NOMO-1 (cell line): Measurements from ENCODE around the gene ABCC10.
"Not testable (repeated sequence)": the region's sequence is repeated elsewhere in the genome, so short reads cannot be mapped to it uniquely, and the experiment has no call there.

Experiments
- DNase-seq, 2 experiments: peaks; one replicate each; lab custom pipeline; 2025; ENCODE audit not compliant: unreplicated experiment in 2 of 2; lab: John Stamatoyannopoulos, UW

ABCC10 gene

DNA sequence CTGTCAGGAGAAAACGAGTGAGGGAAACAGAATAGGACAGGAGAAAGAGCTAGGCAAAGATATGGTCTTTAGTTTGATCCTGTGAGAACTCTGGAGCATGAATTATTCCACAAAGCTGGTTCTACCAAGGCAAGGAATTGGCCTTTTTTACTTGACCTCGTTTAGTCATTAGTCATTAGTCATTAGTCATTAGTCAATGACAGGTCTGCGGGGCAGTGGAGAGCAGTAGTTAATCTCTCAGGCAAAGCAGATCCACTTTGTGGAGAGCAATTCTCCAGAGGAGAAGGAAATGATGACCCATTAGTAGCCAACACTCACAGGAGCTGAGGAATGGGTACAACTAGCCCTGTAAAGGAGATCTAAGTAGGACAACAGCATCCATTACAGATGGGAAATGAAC, 22.0 kb upstream of the ABCC10 start:
- DNase-seq, result no peak

DNA sequence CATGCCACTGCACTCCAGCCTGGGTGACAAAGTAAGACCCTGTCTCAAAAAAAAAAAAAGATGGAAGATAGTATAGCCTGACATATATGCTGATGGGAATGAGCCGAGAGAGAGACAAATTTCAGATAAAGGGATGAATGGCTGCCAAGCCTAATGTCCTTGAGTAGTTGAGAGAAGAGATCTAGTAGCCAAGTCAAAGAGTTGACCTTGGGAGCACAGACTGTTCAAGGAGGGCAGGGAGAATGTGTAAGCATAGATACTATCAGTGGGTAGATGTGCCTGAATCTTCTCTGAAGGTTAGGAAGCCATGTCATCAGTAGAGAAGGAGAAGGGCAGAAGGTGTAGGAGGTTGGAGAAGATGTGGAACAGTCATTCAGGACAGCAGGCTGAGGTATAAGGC, 20.0 kb upstream of the ABCC10 start:
- no peak for DNase-seq

DNA sequence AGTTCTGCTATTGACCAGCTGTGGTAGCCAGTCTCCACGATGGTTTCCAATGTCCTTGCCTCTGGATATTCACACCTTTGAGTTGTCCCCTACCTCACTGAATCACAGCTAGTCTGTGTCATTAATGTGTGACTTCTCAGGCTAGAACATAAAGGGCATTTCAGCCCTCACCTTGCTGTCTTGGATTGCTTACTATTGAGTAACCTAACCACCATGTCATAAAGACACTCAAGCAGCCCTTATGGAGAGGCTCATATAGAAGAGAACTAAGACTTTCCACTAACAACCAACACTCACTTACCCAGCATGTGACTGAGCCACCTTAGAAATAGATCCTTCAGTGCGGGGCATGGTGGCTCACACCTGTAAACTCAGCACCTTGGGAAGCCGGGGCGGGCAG, 19.1 kb upstream of the ABCC10 start:
- no peak for DNase-seq

GRCh38 chr6:43410776-43411175, 16.6 kb upstream of the ABCC10 start:
- DNase-seq, result not testable (repeated sequence)

- DNase-seq, result no peak
These were observed 14.8 kb upstream of the ABCC10 start for GRCh38 chr6:43412541-43412940.

DNA sequence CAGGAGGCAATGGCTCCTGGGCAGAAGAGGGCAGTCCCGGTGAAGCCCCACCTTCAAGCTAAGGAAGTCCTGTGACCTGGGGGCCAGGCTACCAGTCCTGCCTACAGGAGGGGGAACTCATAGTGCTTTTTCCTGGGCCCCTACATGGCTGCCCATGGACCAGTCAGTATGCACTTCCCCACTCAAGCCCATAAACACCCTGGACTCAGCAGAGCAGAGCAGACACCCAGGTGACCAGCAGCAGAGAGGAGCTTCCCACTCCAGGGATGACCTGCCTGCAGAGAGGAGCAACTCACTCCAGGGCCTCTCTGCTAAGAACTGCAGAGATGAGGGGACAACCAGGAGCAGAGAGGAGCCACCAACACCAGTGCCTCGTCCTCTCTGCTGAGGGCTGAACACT, 14.3 kb upstream of the ABCC10 start:
- DNase-seq, result no peak

DNA sequence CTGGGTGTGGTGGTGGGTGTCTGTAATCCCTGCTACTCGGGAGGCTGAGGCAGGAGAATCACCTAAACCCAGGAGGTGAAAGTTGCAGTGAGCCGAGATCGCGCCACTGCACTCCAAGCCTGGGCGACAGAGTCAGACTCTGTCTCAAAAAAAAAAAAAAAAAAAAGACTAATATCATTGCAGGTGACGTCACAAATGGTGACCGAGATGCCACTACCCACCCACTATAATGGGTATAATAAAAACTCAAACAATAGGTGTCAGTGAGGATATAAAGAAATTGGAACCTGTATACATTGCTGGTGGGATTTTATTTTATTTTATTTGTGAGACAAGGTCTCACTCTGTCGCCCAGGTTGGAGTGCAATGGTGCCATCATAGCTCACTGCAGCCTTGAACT, 12.1 kb upstream of the ABCC10 start:
- not testable (repeated sequence) for DNase-seq

- DNase-seq, result no peak
These were observed 10.4 kb upstream of the ABCC10 start for GRCh38 chr6:43416935-43417334.

GRCh38 chr6:43420012-43420709, 7.2 kb upstream of the ABCC10 start:
- no peak for DNase-seq

- no peak for DNase-seq
These were observed 5.5 kb upstream of the ABCC10 start for GRCh38 chr6:43421831-43422230.

DNA sequence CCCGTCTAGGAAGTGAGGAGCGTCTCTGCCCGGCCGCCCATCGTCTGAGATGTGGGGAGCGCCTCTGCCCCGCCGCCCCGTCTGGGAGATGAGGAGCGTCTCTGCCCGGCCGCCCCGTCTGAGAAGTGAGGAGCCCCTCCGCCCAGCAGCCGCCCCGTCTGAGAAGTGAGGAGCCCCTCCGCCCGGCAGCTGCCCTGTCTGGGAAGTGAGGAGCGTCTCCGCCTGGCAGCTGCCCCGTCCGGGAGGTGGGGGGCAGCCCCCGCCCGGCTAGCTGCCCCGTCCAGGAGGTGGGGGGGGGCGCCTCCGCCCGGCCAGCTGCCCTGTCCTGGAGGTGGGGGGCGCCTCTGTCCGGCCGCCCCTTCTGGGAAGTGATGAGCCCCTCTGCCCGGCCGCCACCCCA, 2.3 kb upstream of the ABCC10 start:
- not testable (repeated sequence) for DNase-seq

DNA sequence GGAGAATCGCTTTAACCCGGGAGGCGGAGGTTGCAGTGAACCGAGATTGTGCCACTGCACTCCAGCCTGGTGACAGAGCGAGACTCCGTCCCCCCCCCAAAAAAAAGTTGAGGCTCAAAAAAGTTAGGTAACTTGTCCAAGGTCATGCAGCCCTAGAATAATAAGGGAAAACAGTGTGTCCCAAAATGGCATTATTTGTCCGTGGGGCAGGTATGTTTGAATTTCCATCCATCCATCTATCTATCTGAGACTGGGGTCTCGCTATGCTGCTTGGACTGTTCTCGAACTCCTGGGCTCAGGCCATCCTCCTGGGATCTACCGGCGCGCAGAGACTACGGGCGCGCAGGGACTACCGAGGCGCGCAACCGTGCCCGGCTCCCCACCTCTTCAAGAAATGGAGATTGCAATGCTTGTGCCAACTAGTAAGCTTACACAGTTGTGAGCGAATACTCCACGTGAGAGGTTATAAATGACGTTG, 374 bp upstream of the ABCC10 start:
- DNase-seq, result no peak

- DNase-seq, result peak in 1 of 2 experiments; percentile 33
These were observed 800 bp downstream of the ABCC10 start for GRCh38 chr6:43428112-43428570.

DNA sequence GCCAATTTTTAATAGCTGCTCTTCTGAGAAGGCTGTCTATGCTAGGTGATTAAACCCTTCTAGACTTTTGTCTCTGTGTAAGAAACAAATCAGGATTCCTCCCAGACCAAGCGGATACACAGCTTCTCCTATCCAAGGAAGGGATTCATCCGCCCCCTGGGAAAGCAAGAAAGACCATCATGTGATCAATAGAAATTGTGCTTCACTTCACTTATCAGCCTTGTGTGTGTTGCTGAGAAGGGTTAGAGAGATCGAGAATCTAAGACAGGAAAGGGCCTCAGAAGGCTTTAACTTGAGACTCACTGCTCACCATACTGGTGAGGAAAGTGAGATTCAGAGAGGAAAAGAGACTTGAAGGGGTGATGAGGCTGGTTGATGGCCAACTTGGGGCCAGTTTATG, 1.5 kb downstream of the ABCC10 start:
- no peak for DNase-seq

DNA sequence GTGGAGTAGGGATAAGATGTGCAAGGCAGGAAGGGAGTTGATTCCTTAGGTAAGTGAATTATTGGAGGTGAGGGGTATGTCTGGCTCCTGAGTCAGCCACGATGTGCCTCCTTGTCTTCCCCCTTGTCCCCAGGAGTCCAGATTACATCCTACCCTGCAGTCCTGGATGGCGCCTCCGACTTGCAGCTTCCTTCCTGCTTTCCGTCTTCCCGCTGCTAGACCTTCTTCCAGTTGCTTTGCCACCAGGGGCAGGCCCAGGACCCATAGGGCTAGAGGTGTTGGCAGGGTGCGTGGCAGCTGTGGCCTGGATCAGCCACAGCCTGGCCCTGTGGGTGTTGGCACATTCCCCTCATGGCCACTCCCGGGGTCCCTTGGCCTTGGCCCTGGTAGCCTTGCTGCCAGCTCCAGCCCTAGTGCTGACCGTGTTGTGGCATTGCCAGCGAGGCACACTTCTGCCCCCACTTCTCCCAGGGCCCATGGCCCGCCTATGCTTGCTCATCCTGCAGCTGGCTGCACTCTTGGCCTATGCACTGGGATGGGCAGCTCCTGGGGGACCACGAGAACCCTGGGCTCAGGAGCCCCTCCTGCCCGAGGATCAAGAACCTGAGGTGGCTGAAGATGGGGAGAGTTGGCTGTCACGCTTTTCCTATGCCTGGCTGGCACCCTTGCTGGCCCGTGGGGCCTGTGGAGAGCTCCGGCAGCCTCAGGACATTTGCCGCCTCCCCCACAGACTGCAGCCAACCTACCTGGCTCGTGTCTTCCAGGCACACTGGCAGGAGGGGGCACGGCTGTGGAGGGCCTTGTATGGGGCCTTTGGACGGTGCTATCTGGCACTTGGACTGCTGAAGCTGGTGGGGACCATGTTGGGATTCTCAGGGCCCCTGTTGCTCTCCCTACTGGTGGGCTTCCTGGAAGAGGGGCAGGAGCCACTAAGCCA, 4.9 kb downstream of the ABCC10 start:
- DNase-seq, result no peak

DNA sequence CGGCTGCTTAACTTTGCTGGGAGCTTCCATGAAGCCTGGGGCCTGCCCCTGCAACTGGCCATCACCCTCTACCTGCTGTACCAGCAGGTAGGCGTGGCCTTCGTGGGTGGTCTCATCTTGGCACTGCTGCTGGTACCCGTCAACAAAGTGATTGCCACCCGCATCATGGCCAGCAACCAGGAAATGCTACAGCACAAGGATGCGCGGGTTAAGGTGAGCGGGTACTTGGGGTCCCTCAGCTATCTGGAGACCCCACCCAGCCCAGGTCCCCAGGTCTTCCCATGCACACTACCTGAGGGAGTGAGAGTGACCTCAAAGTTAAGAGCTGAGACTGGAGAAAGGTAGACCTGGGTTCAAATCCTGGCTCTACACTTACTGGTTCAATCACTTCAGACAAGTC, 5.8 kb downstream of the ABCC10 start:
- DNase-seq, result no peak

DNA sequence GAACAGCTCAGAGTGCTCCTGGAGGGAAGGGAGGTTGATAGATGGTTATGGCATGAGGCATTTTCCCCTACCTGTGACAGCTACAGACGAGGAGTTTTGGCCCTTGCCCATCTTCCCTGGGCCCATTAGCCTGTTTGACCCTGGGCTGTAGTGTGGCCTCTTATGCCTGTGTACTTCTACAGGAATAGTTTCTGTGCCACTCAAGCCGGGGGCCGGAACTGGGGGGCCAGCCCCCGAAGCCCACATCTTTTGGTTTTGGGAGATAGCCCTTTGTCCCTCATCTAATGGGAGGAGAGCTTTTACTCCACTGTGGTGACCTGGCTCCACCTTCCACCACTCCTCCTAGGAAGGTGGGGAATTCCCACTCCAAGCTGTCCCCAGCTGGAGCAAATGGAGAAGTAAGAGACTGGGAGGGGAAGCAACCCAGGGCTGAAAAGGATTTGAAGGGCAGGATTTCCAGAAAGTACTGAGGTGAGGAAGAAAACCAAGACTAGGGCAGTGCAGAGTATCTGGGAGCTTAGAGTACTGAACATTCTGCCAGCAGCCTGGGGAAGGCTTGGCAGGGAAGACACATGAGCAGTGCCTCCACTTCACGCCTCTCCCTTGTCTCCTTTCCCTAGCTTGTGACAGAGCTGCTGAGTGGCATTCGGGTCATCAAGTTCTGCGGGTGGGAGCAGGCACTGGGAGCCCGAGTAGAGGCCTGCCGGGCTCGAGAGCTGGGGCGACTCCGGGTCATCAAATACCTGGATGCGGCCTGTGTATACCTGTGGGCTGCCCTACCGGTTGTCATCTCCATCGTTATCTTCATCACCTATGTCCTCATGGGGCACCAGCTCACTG, 6.9 kb downstream of the ABCC10 start:
- no peak for DNase-seq

DNA sequence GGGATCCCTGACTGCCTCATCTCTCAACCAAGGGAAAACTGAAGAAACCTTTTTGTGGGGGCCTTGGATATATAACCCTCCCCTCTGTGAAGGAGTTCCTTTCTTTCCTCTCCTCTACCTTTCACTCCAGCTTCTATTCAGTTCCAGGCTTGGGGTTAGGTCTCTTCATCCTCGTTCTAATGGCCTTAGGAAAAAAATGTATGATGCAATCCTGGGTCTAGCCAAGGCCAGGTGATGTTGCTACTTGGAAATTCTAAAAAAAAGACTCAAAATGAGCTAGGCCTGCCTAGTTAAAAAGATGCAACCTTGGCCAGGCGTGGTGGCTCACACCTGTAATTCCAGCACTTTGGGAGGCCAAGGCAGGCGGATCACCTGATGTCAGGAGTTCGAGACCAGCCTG, 7.6 kb downstream of the ABCC10 start:
- no peak for DNase-seq

DNA sequence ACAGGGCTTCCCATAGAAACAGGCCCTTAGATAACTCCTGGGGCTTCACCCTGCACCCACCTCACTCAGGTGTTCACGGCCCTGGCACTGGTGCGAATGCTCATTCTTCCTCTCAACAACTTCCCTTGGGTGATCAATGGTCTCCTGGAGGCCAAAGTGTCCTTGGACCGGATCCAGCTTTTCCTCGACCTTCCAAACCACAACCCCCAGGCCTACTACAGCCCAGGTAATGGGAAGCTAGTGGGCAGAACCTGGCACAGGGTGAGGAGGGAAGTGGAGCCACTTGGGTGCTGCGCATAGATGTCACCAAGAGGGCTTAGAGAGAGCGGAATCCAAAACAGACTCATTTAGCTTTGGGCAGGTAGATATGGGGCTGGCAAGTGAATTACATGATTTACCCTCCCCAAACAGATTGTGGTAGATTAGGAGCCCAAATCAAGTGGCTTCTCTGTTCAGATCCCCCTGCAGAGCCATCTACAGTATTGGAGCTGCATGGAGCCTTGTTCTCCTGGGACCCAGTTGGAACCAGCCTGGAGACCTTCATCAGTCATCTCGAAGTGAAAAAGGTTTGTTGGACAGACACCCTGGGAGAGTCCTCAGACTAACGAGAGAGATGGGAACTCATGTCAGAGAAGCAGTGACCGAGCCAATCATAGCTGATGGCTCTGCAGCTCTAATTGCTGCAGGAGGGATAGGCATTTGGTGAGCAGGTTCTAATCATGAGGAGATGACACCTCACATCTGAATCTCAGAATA, 8.5 kb downstream of the ABCC10 start:
- no peak for DNase-seq

- DNase-seq, result no peak
These were observed 9.4 kb downstream of the ABCC10 start for GRCh38 chr6:43436577-43437282.
